Activated T-helper 1 cell treated with Interleukin-2 at 50 U/mL for 16 hours (primary cell): ENCODE data around the gene AS3MT.

Source experiments
- DNase-seq: peaks from one replicate; pipeline ENCODE4 v3.0.0-alpha.2; 2020; ENCODE audit warnings: low read depth

The AS3MT gene

DNA sequence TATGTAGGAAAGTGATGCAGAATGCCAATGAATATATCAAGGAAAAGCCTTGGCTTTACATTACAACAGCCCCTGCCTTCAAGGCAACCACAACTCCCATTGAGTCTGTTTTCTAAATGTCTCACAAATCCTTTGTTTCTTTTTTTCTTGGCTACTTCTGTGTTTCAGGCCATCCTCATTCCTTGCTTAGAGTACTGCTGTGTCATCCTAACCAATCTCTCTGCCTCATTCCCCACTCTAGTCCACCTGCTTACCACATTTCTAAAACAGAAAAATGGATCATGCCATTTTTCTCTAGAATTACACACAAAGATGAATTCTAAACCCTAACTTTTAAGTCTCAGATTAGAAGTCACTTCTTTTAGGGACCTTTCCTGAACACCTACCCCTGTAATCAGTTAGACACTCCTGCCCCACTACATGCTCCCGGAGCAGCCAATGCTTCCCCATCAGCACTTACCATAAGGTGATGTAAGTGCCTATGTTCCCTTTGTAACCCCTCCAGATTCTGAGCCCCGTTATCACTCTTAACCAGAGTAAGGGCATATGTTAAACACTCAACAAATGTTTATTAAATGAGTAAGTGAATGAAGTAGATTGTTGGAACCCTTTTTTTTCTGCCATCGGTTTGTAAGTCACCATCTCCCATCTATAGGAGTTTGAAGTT is 12.4 kb upstream of the AS3MT start:
- no peak for DNase-seq

DNA sequence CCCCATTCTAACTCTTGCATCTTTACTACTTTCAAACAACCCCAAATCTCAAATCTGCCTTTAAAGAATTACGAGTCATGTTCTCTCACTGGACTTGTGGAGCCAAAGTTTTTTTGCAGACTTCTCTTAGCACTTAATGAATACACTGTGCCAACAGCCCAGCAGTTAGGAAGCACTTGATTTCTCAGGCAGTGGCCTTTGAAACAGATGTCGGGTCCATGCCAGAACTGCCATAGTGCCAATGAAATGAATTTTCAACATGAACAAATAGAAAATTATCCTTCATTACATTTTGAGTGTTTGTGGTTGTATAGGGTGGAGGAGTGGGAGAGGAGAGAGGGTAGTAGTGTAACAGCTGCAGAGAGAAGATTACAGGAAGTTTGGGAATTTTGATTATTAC is 9.4 kb upstream of the AS3MT start:
- no peak for DNase-seq

DNA sequence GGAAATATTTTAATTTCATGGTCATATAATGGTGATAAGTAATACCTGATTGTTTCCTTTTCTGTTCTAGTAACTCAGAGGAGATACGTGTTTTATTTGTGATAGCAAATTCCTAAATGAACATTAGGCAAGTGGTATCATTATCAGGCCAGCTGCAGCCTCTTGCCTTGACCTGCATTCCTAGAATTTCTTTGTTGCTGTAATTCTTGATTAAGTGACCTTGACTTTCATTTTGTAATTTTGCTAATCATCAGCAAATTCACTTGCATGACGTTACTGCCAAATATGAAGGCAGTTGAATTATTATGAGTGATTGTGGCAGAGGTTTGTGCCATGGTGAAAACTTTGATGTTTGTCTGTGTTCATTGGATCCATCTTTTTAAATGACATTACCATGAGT is 5.6 kb upstream of the AS3MT start:
- DNase-seq = no peak

DNA sequence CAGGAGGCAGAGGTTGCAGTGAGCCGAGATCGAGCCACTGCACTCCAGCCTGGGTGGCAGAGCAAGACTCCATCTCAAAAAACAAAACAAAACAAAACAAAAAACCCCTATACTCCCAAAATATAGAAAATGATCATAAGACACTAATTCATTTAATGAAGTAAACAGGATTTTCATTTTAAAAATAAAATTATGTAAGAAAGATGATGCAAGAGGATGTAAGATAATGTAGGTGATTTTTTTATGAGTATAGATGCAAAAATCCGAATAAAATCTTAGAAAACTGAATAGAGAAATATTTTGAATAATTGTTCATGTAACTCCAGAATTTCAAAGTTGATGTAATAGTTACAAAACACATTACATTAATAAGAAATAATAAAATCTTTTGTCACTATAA is 3.6 kb upstream of the AS3MT start:
- no peak for DNase-seq

DNA sequence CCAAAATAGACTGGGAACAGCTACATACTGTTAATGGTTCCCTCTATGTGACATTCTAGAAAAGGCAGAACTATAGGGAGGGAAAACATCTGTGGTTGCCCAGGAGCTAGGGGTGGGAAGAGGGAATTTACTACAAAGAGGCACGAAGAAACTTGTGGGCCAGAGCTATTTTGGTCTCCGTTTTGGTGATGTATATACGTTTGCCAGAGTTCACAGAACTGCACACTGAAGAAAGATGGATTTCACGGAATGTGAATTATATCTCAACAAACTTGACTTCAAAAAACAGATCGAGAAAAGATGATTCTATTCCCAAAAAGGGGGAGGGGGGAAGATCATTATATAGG is 386 bp upstream of the AS3MT start:
- DNase-seq = no peak

DNA sequence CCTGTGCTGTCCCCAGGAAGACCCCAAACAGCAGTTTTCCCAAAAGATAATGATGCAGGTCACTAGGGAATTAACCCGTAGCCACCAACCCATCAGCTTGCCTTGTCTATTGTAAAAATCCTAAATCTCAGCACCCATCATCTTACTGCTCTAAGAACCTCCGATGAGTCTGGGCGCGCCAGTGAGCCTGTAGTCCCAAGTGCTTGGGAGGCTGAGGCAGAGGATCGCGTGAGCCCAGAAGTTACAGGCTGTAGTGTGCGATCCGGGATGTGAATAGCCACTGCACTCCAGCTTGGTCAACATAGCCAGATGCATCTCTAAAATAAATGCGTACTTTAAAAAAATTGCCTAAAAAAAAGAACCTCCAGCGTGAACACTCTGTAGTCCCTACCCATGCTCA is 951 bp downstream of the AS3MT start:
- no peak for DNase-seq

DNA sequence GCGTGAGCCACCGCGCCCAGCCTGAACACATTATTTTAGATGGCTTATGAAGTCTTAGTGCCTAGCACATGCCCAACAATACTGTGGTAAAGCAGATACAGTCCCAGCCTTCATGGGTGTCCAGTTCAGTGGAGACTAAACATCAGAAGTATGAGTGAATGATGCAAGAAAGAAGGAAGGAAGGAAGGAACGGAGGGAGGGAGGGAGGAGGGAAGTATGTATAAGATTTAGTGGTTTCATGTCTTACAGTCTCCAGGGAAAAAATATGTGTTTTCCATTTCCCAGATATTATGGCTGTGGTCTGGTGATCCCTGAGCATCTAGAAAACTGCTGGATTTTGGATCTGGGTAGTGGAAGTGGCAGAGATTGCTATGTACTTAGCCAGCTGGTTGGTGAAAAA is 2.9 kb downstream of the AS3MT start:
- no peak for DNase-seq

DNA sequence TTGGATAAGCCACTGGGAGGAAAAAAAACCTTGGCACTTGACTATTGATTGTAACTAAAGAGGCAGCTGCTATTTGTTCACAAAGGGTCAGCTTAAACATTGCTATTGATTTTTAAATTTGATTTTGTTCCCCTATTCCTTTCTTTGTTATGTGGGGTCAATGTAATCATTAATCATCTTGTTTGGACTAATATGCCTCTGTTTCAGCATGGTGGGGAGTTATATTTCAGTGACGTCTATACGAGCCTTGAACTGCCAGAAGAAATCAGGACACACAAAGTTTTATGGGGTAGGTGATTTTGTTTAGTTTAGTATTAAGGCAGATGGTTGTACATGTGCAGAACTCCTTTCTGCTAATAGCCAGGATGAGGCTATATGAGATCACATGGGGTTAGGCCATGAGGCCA is 7.5 kb downstream of the AS3MT start:
- DNase-seq = no peak

DNA sequence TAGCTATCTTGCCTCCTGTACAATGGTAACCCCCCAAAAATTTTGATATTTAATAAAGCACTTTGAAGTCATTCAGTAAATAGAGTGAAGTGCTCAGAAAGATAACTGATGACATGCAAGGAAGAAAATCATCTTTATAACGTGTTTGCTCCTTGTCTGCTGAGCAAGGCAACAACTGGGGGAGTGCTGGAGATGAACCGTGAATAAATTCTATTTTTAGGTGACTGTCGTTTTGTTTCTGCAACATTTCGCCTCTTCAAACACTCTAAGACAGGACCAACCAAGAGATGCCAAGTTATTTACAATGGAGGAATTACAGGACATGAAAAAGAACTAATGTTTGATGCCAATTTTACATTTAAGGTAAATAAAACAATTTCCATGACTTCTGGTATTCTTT is 9.4 kb downstream of the AS3MT start:
- no peak for DNase-seq

DNA sequence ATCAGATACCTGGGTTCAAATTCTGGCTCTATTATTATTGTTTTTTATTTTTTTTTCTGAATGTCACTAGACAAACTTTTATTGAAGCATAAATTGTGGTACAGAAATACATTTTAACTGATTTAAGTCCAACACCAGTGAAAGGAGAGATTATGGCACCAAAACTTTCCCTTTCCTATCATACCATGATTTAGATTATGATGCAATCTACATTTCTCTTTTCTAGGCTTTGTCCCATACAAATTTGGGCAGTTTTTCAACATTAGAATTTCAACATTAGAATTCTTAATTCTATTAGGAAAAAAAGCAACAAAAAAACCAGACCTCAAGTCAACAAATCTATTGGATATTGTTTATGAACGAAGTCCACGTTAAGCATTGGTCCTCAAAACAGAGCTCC is 11.0 kb downstream of the AS3MT start:
- DNase-seq = no peak

DNA sequence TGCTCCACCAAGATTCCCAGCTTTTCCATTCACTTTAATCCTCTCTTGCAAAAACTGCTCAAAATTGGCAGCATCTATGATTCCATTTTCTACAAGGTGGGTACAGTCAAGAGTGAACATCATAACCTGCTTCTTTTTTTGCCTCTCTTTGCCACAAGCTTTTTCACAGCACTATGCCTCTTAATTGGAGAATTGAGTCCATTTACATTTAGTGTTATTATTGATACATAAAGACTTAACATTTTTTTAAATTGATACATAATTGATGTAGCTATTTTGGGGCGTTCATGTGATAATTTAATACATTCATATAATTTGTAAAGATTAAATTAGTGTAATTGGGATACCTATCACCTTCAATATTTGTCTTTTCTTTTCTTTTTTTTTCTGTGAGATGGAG is 18.8 kb downstream of the AS3MT start:
- no peak for DNase-seq

DNA sequence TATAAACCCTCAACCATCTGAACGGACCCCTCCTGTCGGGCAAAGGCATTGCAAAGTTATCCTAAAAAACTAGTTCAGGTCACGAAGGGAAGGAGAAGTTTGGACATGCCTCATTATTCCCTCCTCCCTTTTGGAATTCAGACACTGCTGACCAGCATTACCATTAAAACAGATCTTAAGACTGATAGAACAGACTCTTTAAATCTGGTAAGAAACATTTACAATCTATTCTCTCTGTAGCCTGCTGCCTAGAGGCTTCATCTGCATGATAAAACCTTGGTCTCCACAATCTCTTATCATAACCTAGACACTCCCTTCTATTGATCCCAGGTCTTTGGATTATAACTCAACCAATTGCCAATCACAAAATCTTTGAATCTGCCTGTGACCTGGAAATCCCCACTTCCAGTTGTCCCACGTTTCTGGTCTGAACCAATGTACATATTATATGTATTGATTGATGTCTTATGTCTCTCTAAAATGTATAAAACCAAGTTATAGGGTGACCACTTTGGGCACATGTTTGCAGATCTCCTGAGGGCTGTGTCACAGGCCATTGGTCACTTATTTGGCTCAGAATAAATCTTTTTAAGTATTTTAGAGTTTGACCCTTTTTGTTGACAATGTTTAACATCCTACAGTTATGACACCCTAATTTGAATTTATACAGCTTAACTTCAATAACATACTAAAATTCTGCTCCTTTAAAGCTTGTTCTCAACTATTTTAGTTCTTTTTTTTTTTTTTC is 25.4 kb downstream of the AS3MT start:
- DNase-seq = no peak

DNA sequence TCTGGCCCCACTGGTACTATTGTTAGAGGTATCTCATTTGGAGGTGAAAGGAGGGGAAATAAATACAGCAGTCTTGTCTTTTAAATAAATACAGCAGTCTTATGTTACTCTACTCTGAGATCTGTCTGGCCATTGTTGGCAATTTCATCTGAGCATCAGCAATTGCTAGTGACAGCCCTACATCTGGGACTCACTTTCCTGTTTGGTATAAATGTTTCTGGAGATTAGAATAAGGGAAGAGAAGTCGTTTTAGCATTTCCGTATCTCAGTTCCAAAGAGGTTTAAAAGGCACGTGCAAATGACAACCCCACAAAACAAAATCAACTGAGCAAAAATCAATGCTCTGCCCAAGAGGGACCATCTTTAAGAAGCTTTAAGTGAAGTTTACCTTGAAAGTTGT is 30.7 kb downstream of the AS3MT start:
- DNase-seq = no peak

DNA sequence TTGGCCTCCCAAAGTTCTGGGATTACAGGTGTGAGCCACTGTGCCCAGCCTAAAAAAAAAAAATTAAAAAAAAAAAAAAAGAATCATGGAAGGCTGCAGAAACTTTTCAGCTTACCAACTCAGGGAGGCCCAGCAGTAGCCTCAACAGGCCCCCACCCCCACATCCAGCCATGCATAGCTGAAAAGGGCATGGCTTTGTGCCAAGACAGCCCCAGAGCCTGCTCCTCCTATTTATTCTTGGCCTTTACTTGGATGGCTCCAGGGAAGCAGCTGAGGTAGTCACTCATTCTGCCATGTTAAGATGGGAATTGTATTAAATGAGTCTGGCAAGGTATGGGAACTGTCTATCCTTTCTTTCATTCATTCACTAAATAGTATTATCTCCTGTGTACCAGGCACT is 35.1 kb downstream of the AS3MT start:
- DNase-seq = no peak

DNA sequence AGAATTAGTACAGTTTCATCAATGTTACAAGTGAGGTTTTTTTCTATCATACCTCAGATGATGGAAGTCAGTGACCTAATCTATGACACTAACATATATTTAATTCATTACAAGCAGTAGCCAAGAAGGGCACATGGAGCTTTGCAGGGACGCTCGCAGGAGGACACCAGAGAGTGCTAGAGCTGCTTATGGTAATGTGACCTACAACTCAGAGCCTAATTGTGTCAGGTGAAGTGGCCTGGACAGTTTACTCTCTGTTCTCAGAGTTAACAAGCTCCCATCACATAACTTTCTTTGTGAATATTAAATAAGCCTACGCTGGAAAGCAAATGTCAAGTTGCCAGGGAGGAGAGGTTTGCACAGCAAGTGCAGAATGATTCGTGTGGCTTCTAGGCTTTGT is 37.2 kb downstream of the AS3MT start:
- no peak for DNase-seq

DNA sequence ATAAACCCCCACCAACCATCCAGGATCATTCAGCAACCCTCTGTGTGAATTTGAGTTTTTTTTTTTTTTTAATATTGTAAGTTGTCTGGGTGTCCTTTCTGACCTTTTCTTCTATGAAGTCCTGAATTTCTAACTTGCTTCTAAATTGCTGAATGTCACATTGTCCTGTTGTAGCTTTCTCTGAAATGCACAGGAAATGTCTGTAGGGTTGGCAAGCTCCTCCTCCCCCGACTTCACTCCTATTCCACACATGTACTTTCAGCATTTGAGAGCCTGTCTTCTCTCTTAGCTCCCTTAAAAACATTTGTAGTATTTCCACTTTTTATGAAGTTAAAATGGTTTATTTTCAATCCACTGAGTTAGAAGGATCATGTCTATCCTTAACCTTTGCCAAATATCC is 45.5 kb downstream of the AS3MT start:
- no peak for DNase-seq

DNA sequence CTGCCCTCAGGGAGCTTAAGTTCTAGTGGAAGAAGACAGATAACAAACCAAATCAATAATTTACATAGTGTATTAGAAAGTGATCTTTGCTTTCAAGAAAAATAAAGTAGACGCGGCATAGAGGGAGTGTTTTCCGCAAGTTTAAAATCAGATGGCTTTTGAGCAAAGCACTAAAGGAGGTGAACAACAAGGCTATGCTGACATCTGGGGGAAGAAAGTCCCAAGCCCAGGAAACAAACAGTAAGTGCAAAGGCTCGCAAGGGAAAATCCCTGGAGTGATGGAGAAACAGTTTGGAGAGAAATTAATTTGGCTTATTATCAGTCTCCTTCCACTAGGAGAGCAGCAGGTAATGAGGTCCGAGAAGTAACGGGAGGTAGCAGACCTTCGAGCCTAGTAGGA is 46.9 kb downstream of the AS3MT start:
- no peak for DNase-seq

DNA sequence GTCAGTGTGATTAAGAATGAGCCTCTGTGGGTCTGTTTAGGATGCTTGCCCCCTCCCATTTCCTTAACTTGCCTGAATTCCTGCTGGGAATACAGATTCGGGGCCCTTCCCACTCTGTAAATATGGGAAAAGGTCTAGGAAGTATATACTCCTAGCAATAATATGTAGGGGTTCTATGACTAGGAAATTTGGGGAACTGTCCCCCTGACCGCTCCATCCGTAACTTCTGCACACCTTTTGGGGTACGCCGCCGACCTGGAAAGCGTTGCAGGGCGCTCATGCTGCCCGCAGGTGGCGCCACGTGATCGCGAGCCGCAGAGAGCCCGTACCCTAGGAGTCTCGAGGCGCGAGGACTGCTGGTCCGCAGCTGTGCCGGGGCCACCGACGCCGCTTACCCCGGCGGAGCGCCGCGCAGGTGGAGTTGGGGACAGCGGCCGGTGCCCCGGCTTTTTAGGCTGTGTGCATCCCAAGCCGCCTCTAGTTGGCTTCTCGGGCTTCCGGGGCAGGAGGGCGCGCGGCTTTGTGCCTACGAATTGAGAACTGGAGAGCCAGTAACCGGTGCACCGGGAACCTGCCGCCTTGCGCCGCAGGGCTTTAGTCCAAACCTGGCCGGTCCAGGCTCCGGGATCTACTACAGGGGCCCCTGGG is 48.2 kb downstream of the AS3MT start:
- peak; percentile 69 for DNase-seq

DNA sequence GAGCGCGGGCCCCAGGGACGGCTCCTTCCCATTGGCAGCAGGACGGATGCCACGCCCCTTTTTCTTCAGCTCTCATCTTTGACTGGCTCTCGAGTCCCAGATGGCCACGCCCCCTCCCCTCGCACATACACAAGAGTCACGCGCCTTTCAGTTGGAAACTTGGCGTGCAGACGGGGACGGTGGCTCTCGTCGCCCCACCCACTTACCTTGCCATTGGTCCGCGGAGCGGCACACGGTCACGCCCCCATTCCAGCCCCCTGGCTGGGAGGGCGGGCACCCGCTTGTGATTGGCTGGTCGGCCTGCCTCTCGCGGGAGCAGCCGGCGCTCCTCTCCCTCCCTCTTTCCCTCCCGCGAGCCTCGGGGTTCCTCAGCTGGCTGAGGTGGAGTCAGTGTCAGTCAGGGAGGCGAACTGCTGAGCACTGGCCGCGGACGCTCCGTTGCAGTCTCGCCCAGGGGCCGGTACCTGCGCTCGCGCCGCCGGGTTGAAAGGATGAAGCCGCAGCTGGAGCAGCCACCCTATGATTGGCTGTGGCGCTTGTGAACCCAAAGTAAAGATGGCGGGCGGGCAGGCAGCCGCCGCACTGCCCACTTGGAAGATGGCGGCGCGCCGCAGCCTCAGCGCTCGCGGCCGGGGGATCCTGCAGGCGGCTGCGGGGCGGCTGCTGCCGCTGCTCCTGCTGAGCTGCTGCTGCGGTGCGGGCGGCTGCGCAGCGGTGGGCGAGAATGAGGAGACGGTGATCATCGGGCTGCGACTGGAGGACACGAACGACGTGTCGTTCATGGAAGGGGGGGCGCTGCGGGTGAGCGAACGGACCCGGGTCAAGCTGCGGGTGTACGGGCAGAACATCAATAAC is 48.9 kb downstream of the AS3MT start, which contains the start of gene CNNM2:
CNNM2 (plus strand) TSS at position 333 of the 855 bp plus-strand sequence; CDS start at position 520, 187 bp downstream.
- DNase-seq = peak; percentile 99

DNA sequence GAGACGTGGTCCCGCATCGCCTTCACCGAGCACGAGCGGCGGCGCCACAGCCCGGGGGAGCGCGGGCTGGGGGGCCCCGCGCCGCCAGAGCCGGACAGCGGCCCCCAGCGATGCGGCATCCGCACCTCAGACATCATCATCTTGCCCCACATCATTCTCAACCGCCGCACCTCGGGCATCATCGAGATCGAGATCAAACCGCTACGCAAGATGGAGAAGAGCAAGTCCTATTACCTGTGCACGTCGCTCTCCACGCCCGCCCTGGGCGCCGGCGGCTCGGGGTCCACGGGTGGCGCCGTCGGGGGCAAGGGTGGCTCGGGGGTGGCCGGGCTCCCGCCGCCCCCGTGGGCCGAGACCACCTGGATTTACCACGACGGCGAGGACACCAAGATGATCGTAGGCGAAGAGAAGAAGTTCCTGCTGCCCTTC is 49.6 kb downstream of the AS3MT start:
- peak; percentile 4 for DNase-seq

DNA sequence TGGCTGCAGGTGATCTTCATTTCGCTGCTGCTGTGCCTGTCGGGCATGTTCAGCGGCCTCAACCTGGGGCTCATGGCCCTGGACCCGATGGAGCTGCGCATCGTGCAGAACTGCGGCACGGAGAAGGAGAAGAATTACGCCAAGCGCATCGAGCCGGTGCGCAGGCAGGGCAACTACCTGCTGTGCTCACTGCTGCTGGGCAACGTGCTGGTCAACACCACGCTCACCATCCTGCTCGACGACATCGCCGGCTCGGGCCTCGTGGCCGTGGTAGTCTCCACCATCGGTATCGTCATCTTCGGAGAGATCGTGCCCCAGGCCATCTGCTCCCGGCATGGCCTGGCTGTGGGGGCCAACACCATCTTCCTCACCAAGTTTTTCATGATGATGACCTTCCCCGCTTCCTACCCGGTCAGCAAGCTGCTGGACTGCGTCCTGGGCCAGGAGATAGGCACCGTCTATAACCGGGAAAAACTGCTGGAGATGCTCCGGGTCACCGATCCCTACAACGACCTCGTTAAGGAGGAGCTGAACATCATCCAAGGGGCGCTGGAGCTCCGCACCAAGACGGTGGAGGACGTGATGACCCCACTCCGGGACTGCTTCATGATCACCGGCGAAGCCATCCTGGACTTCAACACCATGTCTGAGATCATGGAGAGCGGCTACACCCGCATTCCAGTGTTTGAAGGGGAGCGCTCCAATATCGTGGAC is 50.1 kb downstream of the AS3MT start:
- no peak for DNase-seq
